GM19240 (cell line): ENCODE data around the gene FEV.

ENCODE experiments used
- DNase-seq: peaks from one replicate; pipeline ENCODE4 v3.0.0; 2011; ENCODE audit warnings: low spot score; ENCODE audit not compliant: insufficient read length

Gene FEV

GRCh38 chr2:218985021-218985324, at the start of gene FEV:
TSS of gene FEV (minus strand) at chr2:218985184. CDS start at chr2:218985075, 109 bp downstream.
- no peak for DNase-seq

- DNase-seq, result no peak
Observed at GRCh38 chr2:219032051-219032745, 47.2 kb upstream of the FEV start.

GRCh38 chr2:219031005-219031738, 46.2 kb upstream of the FEV start:
- DNase-seq, result no peak

- DNase-seq, result no peak
Observed at GRCh38 chr2:219030177-219030940, 45.4 kb upstream of the FEV start.

- DNase-seq, result peak; percentile 67
Observed at GRCh38 chr2:219029829-219030165, 44.8 kb upstream of the FEV start.

GRCh38 chr2:219028996-219029828, 44.2 kb upstream of the FEV start:
- DNase-seq, result no peak

- no peak for DNase-seq
Observed at GRCh38 chr2:219028141-219028540, 43.2 kb upstream of the FEV start.

GRCh38 chr2:219027511-219028055, 42.6 kb upstream of the FEV start:
- DNase-seq, result no peak

- DNase-seq, result no peak
Observed at GRCh38 chr2:219026946-219027345, 42.0 kb upstream of the FEV start.

- DNase-seq, result no peak
Observed at GRCh38 chr2:219025637-219026585, 40.9 kb upstream of the FEV start.

GRCh38 chr2:219024059-219024458, 39.1 kb upstream of the FEV start:
- DNase-seq, result no peak

GRCh38 chr2:219023045-219023605, 38.1 kb upstream of the FEV start:
- DNase-seq, result no peak

GRCh38 chr2:219022616-219023015, 37.6 kb upstream of the FEV start:
- DNase-seq, result no peak

- DNase-seq, result no peak
Observed at GRCh38 chr2:219022041-219022440, 37.1 kb upstream of the FEV start.

GRCh38 chr2:219021591-219021990, 36.6 kb upstream of the FEV start:
- DNase-seq, result no peak

- no peak for DNase-seq
Observed at GRCh38 chr2:219020604-219021365, 35.8 kb upstream of the FEV start.

- no peak for DNase-seq
Observed at GRCh38 chr2:219019436-219019835, 34.5 kb upstream of the FEV start.

GRCh38 chr2:219018726-219019125, 33.7 kb upstream of the FEV start:
- DNase-seq, result no peak

- DNase-seq, result no peak
Observed at GRCh38 chr2:219018286-219018685, 33.3 kb upstream of the FEV start.
